SK-N-SH (cell line): ENCODE data around the gene MINK1. TPM values are rescaled to one million over a fixed set of nuclear protein-coding genes. Genes with fewer than 3 reads are reported as not detected.

Source experiments
- CTCF ChIA-PET: fragments of 300-600, 350-600 bp; formaldehyde crosslinking; extraction: SDS; loops from one replicate; lab custom pipeline; 2021; lab: Yijun Ruan, JAX
- POLR2A ChIA-PET: fragments of 350-600 bp; sonication (Branson Sonifier 250); formaldehyde crosslinking; extraction: SDS; loops from one replicate; lab custom pipeline; 2020; ENCODE audit warnings: antibody characterized with exemption, inconsistent platforms; lab: Yijun Ruan, JAX
- DNase-seq: peaks from one replicate; pipeline ENCODE4 v3.0.0; 2012
- H2AFZ ChIP-seq: fragments of 200-600 bp; sonication (generic); 2 replicates; pipeline ENCODE4 v1.8.1; 2016; ENCODE audit warnings: antibody characterized with exemption, mild to moderate bottlenecking, low read depth
- H3F3A ChIP-seq: fragments of 200-600 bp; sonication (generic); replicated peaks from 2 replicates; pipeline ENCODE3; 2016; ENCODE audit warnings: antibody characterized with exemption, mild to moderate bottlenecking; ENCODE audit not compliant: insufficient read depth
- H3K27ac ChIP-seq, 2 experiments: fragments of 200-500 bp in 1 of 2; fragments of 200-600 bp in 1 of 2; sonication (Bioruptor generic) in 1 of 2; sonication (generic), shearing (Covaris generic) in 1 of 2; 2 replicates each; pipeline versions ENCODE4 v1.5.1 to v1.6.1; 2014 to 2016; ENCODE audit warnings: low read depth in 2 of 2, inconsistent platforms in 1 of 2, low read length in 1 of 2, mild to moderate bottlenecking in 1 of 2, mixed read lengths in 1 of 2
- H3K27me3 ChIP-seq: fragments of 200-600 bp; sonication (generic), shearing (Covaris generic); 2 replicates; pipeline ENCODE4 v1.6.1; 2016; ENCODE audit warnings: mixed run types; ENCODE audit not compliant: insufficient read depth
- H3K36me3 ChIP-seq, 2 experiments: fragments of 200-500 bp in 1 of 2; fragments of 200-600 bp in 1 of 2; sonication (Bioruptor generic) in 1 of 2; sonication (generic) in 1 of 2; replicated peaks in 1 of 2; 2 replicates each; pipeline versions ENCODE3 to v1.5.1; 2014 to 2016; ENCODE audit warnings: low read length in 1 of 2, mild to moderate bottlenecking in 1 of 2; ENCODE audit not compliant: insufficient read depth in 2 of 2, control insufficient read depth in 1 of 2
- H3K4me1 ChIP-seq, 2 experiments: fragments of 200-500 bp in 1 of 2; fragments of 200-600 bp in 1 of 2; sonication (Bioruptor generic) in 1 of 2; sonication (generic), shearing (Covaris generic) in 1 of 2; 2 replicates each; pipeline versions ENCODE4 v1.5.1 to v1.6.1; 2014 to 2016; ENCODE audit warnings: low read depth in 1 of 2, low read length in 1 of 2, mixed run types in 1 of 2; ENCODE audit not compliant: insufficient read depth in 2 of 2, control insufficient read depth in 1 of 2
- H3K4me2 ChIP-seq: fragments of 200-600 bp; sonication (generic), shearing (Covaris generic); 2 replicates; pipeline ENCODE4 v1.6.1; 2017; ENCODE audit warnings: mixed run types
- H3K4me3 ChIP-seq, 2 experiments: fragments of 200-500 bp in 1 of 2; fragments of 200-600 bp in 1 of 2; sonication (Bioruptor generic) in 1 of 2; sonication (generic), shearing (Covaris generic) in 1 of 2; 2 replicates each; pipeline versions ENCODE4 v1.5.1 to v1.8.1; 2014 to 2016; ENCODE audit warnings: low read depth in 2 of 2, inconsistent platforms in 1 of 2, low read length in 1 of 2, mild to moderate bottlenecking in 1 of 2, mixed read lengths in 1 of 2, moderate library complexity in 1 of 2
- H3K79me2 ChIP-seq: fragments of 200-600 bp; sonication (generic); 2 replicates; pipeline ENCODE4 v1.8.1; 2017; ENCODE audit warnings: mild to moderate bottlenecking; ENCODE audit not compliant: insufficient read depth
- H3K9ac ChIP-seq: fragments of 200-600 bp; sonication (generic); 2 replicates; pipeline ENCODE4 v1.6.1; 2017; ENCODE audit warnings: mixed run types
- H3K9me2 ChIP-seq: fragments of 200-600 bp; sonication (generic); 2 replicates; pipeline ENCODE4 v1.6.1; 2017; ENCODE audit warnings: mixed run types
- H3K9me3 ChIP-seq: fragments of 200-600 bp; sonication (generic); 2 replicates; pipeline ENCODE4 v1.6.1; 2017; ENCODE audit warnings: mixed run types, mild to moderate bottlenecking, moderate library complexity
- H4K20me1 ChIP-seq: fragments of 200-600 bp; sonication (generic); 2 replicates; pipeline ENCODE4 v1.6.1; 2017; ENCODE audit warnings: mild to moderate bottlenecking, mixed run types; ENCODE audit not compliant: insufficient read depth
- CHD2 ChIP-seq: fragments of 150-350 bp; IDR thresholded peaks from 2 replicates; pipeline ENCODE4 v1.6.1; 2018; ENCODE audit warnings: low read length; ENCODE audit not compliant: partially characterized antibody
- FOXJ3 ChIP-seq: sonication (generic); formaldehyde crosslinking; IDR thresholded peaks from 2 replicates; pipeline ENCODE4 v1.5.1; 2020; ENCODE audit warnings: mild to moderate bottlenecking, missing genetic modification reagents
- GABPA ChIP-seq: IDR thresholded peaks from 2 replicates; pipeline ENCODE4 v1.4.0; 2012; ENCODE audit warnings: low read depth, mild to moderate bottlenecking
- MAX ChIP-seq: IDR thresholded peaks from 2 replicates; pipeline ENCODE4 v1.4.0; 2012; ENCODE audit warnings: low read depth
- MEF2A ChIP-seq: IDR thresholded peaks from 2 replicates; pipeline ENCODE4 v1.4.0; 2012; ENCODE audit warnings: low read depth, borderline replicate concordance
- MXI1 ChIP-seq: IDR thresholded peaks from 2 replicates; pipeline ENCODE4 v1.6.1; 2012; ENCODE audit warnings: mild to moderate bottlenecking, low read depth, low read length, improper control_type of control experiment
- NFIC ChIP-seq: IDR thresholded peaks from 2 replicates; pipeline ENCODE4 v1.4.0; 2012; ENCODE audit warnings: borderline replicate concordance
- PBX3 ChIP-seq: IDR thresholded peaks from 2 replicates; pipeline ENCODE4; 2012
- RAD21 ChIP-seq: IDR thresholded peaks from 2 replicates; pipeline ENCODE4 v1.6.1; 2012; ENCODE audit warnings: mild to moderate bottlenecking, low read length
- SMC3 ChIP-seq: IDR thresholded peaks from 2 replicates; pipeline ENCODE4 v1.6.1; 2012; ENCODE audit warnings: low read depth, low read length, improper control_type of control experiment
- TCF12 ChIP-seq: IDR thresholded peaks from 2 replicates; pipeline ENCODE4 v1.4.0; 2012
- TEAD4 ChIP-seq: IDR thresholded peaks from 2 replicates; pipeline ENCODE4 v1.4.0; 2012; ENCODE audit warnings: mild to moderate bottlenecking, borderline replicate concordance; ENCODE audit not compliant: insufficient read depth
- WGBS: methylation state at CpG from one replicate; pipeline ENCODE4 v1.1.6; 2017; ENCODE audit warnings: low lambda C conversion rate; 5-methylcytosine and 5-hydroxymethylcytosine counted together
- polyA plus RNA-seq, 3 experiments: library from polyadenylated mRNA; depleted of rRNA; stranded (reverse); fragments of >200 nt; gene quantifications; 2 replicates each; pipeline ENCODE4 v1.2.3, GENCODE V29; 2012

MINK1 gene
- polyA plus RNA-seq, 1 of the 3 experiments (the other 2 are of a cell fraction) = 64.7 TPM

GRCh38 chr17:4872786-4873185 is 39.6 kb downstream of the MINK1 start:
- Histone ChIP-seq H3K36me3 (peaks cover 0 to 4% of the 10 kb centered on the region in 2 experiments), H3K9me3 (no peaks in the 10 kb centered on the region), H2AFZ (no peak overlapping the region), H3K9ac (no peak overlapping the region), H3K27ac (peak overlapping the region in 1 of 2 experiments; percentile 12; a peak in 2 of 4 replicates), H3K27me3 (no peaks in the 10 kb centered on the region), H3K4me3 (no peak overlapping the region), H3K4me1 (peaks cover 0 to 4% of the 10 kb centered on the region in 2 experiments; a peak in 1 of 4 replicates), H3K9me2 (no peaks in the 10 kb centered on the region), H3K79me2 (peaks cover 13% of the 10 kb centered on the region), H4K20me1 (0 out of 2 replicates have a peak, but pooled peaks cover 3% of the 10 kb centered on the region), H3K4me2 (no peak overlapping the region), H3F3A (no peaks in the 10 kb centered on the region)
- TF ChIP-seq TCF12 (no peak), MXI1 (peak; percentile 35; the same call in 1 of the 2 replicates)
- 85% methylated on average over 8 of the region's 8 CpGs for WGBS
- DNase-seq = peak; percentile 71
- ChIA-PET CTCF (interaction anchor here (1.4 to 1.8 kb wide), 2 partner anchors 9 to 83 kb away, joined by 3 to 5 read pairs; no protein-coding TSS in a partner anchor), POLR2A (no interaction called here)

GRCh38 chr17:4877089-4877488 is 43.9 kb downstream of the MINK1 start:
- Histone ChIP-seq H3K36me3 (peaks cover 0 to 10% of the 10 kb centered on the region in 2 experiments), H3K27me3 (no peaks in the 10 kb centered on the region), H3K4me3 (no peak overlapping the region), H4K20me1 (no peaks in the 10 kb centered on the region), H3K4me1 (peaks cover 0 to 4% of the 10 kb centered on the region in 2 experiments; a peak in 1 of 4 replicates), H2AFZ (no peak overlapping the region), H3K4me2 (no peak overlapping the region), H3K9me3 (no peaks in the 10 kb centered on the region), H3K9me2 (no peaks in the 10 kb centered on the region), H3K27ac (no peak overlapping the region), H3K79me2 (peaks cover 5% of the 10 kb centered on the region; the same call in 1 of the 2 replicates), H3K9ac (no peak overlapping the region), H3F3A (no peaks in the 10 kb centered on the region)
- ChIA-PET POLR2A (no interaction called here), CTCF (interaction anchor here (16.4 kb wide), 1 partner anchor 91 kb away, joined by 235 read pairs; the partner anchor contains the start of genes GLTPD2 and VMO1)
- DNase-seq = no peak
- TF ChIP-seq FOXJ3 (CRISPR knock-in tag) = no peak
- no peak for TF ChIP-seq MAX
- WGBS = 82% methylated on average over 4 of the region's 5 CpGs

- ChIA-PET POLR2A (no interaction called here), CTCF (interaction anchor here (1.6 to 16.4 kb wide), 4 partner anchors 22 to 94 kb away, joined by 4 to 235 read pairs (median 6); partner anchors contain the start of genes CHRNE, GLTPD2 and VMO1)
- WGBS = 86% methylated on average over 4 of the region's 4 CpGs
- no peak overlapping the region for H3K27ac ChIP-seq
- H3F3A ChIP-seq = no peaks in the 10 kb centered on the region
- H3K79me2 ChIP-seq = 0 out of 2 replicates have a peak, but pooled peaks cover 5% of the 10 kb centered on the region
- H3K27me3 ChIP-seq = no peaks in the 10 kb centered on the region
- H4K20me1 ChIP-seq = no peaks in the 10 kb centered on the region
- no peaks in the 10 kb centered on the region for H3K9me2 ChIP-seq
- H3K4me1 ChIP-seq = no peaks in the 10 kb centered on the region
- no peak overlapping the region for H3K9ac ChIP-seq
- no peak for TF ChIP-seq SMC3
- no peak for TF ChIP-seq TCF12
- no peak for TF ChIP-seq GABPA
- TF ChIP-seq TEAD4 = no peak
- TF ChIP-seq PBX3 = no peak
- no peak for TF ChIP-seq MEF2A
- TF ChIP-seq CHD2 = no peak
- TF ChIP-seq NFIC = no peak
- TF ChIP-seq RAD21 = no peak
- H3K36me3 ChIP-seq = peaks cover 0 to 15% of the 10 kb centered on the region in 2 experiments
- DNase-seq = no peak
- no peak overlapping the region for H2AFZ ChIP-seq
- no peak overlapping the region for H3K4me3 ChIP-seq
- H3K9me3 ChIP-seq = no peaks in the 10 kb centered on the region
- H3K4me2 ChIP-seq = no peak overlapping the region
Observed at GRCh38 chr17:4879601-4880000, 46.5 kb downstream of the MINK1 start.
